Vagina (tissue), 2 donors: ENCODE measurements around the gene TMC1. TPM values are rescaled to one million over a fixed set of nuclear protein-coding genes. Genes with fewer than 3 reads are reported as not detected.
"Not testable (repeated sequence)": the region's sequence is repeated elsewhere in the genome, so short reads cannot be mapped to it uniquely, and the experiment has no call there.

Experiments used
- DNase-seq, 2 donors: peaks; one replicate each; pipeline ENCODE4 v3.0.0-alpha.2; 2017; ENCODE audit errors: extremely low spot score in 2 of 2
- H3K27ac ChIP-seq: fragments of 200-600 bp; sonication (generic); one replicate; pipeline ENCODE4 v1.5.1; 2019
- H3K27me3 ChIP-seq: fragments of 200-600 bp; sonication (generic); one replicate; pipeline ENCODE4 v1.5.1; 2019
- H3K36me3 ChIP-seq, 2 donors: fragments of 200-600 bp; sonication (generic); one replicate each; pipeline ENCODE4 v1.5.1; 2017 to 2019
- H3K4me1 ChIP-seq: fragments of 200-600 bp; sonication (generic); one replicate; pipeline ENCODE4 v1.5.1; 2019
- H3K4me3 ChIP-seq, 2 donors: fragments of 200-600 bp; sonication (generic); 1 replicate in 1 of 2; 2 replicates in 1 of 2; pipeline ENCODE4 v1.5.1; 2016 to 2019
- H3K9me3 ChIP-seq: fragments of 200-600 bp; sonication (generic); one replicate; pipeline ENCODE4 v1.5.1; 2019
- CTCF ChIP-seq, 3 experiments: fragments of 450-650 bp in 2 of 3; fragments of 200-600 bp in 1 of 3; sonication (generic) in 1 of 3; IDR thresholded peaks; one replicate each; pipeline ENCODE4 v1.5.1; 2017 to 2019; ENCODE audit warnings: antibody characterized with exemption in 3 of 3, mild to moderate bottlenecking in 2 of 3, moderate library complexity in 2 of 3
- POLR2A ChIP-seq, 2 donors: fragments of 450-650 bp; IDR thresholded peaks; one replicate each; pipeline ENCODE4 v1.6.1; 2017; ENCODE audit warnings: antibody characterized with exemption in 2 of 2, mild to moderate bottlenecking in 2 of 2, moderate library complexity in 2 of 2
- POLR2AphosphoS5 ChIP-seq, 2 donors: sonication (generic); formaldehyde crosslinking; IDR thresholded peaks; one replicate each; pipeline ENCODE4 v1.9.0; 2017; ENCODE audit warnings: antibody characterized with exemption in 2 of 2, mild to moderate bottlenecking in 2 of 2, low read depth in 1 of 2; ENCODE audit not compliant: insufficient read depth in 1 of 2
- intact Hi-C: fragments of 100-400 bp; cut with DNase I; formaldehyde crosslinking; loops from one replicate; pipeline ENCODE4 v1.15.1; 2023
- total RNA-seq: library from RNA; depleted of rRNA; stranded (reverse); fragments of >200 nt; gene quantifications from one replicate; pipeline ENCODE4 v1.2.3, GENCODE V29; 2016

TMC1 gene
- total RNA-seq, 1 donor from 2014 or later = not detected

GRCh38 chr9:72497447-72498046 is 23.9 kb upstream of the TMC1 start:
- intact Hi-C loops = no loop called here
- TF ChIP-seq POLR2AphosphoS5 (IDR thresholded peaks at IDR 0.05; ENCODE audit: insufficient read depth in 1 of 2, low read depth in 1 of 2) (no peak), CTCF (IDR thresholded peaks at IDR 0.05) (no peak), POLR2A (IDR thresholded peaks at IDR 0.05) (no peak)
- H3K27me3 ChIP-seq = no peaks in the 10 kb centered on the region
- DNase-seq = no peak
- H3K4me1 ChIP-seq = no peaks in the 10 kb centered on the region
- no peaks in the 10 kb centered on the region for H3K9me3 ChIP-seq
- H3K27ac ChIP-seq = no peak overlapping the region
- H3K4me3 ChIP-seq = no peak overlapping the region
- H3K36me3 ChIP-seq = no peaks in the 10 kb centered on the region

DNA sequence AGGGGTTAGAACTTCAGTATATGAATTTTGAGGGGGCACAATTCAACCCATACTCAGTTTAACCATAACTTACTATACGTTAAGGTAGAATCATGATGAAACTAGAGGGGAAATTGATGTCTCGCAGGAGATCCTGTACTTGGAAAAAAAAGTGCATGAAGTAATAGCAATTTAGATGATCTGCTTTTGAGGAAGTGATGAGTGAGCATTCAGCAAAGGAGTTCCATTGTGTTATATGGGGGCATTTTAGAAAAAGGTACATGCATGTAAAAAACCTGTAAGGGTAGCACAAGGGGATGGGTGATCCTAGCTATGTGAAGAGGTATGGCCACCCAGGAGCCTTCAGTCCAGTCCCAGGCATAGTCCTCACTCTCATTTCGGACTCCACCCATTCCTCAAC is 14.8 kb upstream of the TMC1 start:
- Histone ChIP-seq H3K27me3 (no peaks in the 10 kb centered on the region), H3K4me1 (peaks cover 13% of the 10 kb centered on the region), H3K27ac (no peak overlapping the region), H3K9me3 (no peaks in the 10 kb centered on the region), H3K4me3 (no peak overlapping the region), H3K36me3 (no peaks in the 10 kb centered on the region)
- intact Hi-C loops = no loop called here
- TF ChIP-seq POLR2A (IDR thresholded peaks at IDR 0.05) (no peak), POLR2AphosphoS5 (IDR thresholded peaks at IDR 0.05; ENCODE audit: insufficient read depth in 1 of 2, low read depth in 1 of 2) (no peak), CTCF (IDR thresholded peaks at IDR 0.05) (no peak)
- no peak for DNase-seq

- Histone ChIP-seq H3K4me1 (peaks cover 13% of the 10 kb centered on the region), H3K27me3 (no peaks in the 10 kb centered on the region), H3K4me3 (no peak overlapping the region), H3K9me3 (no peaks in the 10 kb centered on the region), H3K36me3 (no peaks in the 10 kb centered on the region), H3K27ac (peak overlapping the region; percentile 29)
- TF ChIP-seq POLR2A (IDR thresholded peaks at IDR 0.05) = no peak
- no peak for TF ChIP-seq POLR2AphosphoS5 (IDR thresholded peaks at IDR 0.05; ENCODE audit: insufficient read depth in 1 of 2, low read depth in 1 of 2)
- TF ChIP-seq CTCF (IDR thresholded peaks at IDR 0.05) = no peak
- intact Hi-C loops = no loop called here
- no peak for DNase-seq
Measured at GRCh38 chr9:72509053-72509452, 12.4 kb upstream of the TMC1 start.

- intact Hi-C loops = no loop called here
- peak overlapping the region; percentile 29 for H3K27ac ChIP-seq
- no peak for TF ChIP-seq POLR2AphosphoS5 (IDR thresholded peaks at IDR 0.05; ENCODE audit: insufficient read depth in 1 of 2, low read depth in 1 of 2)
- no peak for TF ChIP-seq CTCF (IDR thresholded peaks at IDR 0.05)
- no peak for TF ChIP-seq POLR2A (IDR thresholded peaks at IDR 0.05)
Measured at GRCh38 chr9:72509635-72510034, 11.8 kb upstream of the TMC1 start.

GRCh38 chr9:72521011-72521410 is 397 bp upstream of the TMC1 start:
- intact Hi-C loops, H3K36me3 ChIP-seq, DNase-seq, H3K4me3 ChIP-seq, H3K27ac ChIP-seq, H3K4me1 ChIP-seq, H3K9me3 ChIP-seq, H3K27me3 ChIP-seq: not testable (repeated sequence)

More at GRCh38 chr9:72509635-72510034, 11.8 kb upstream of the TMC1 start:
- Histone ChIP-seq H3K4me1 (peaks cover 13% of the 10 kb centered on the region), H3K36me3 (no peaks in the 10 kb centered on the region), H3K4me3 (no peak overlapping the region), H3K9me3 (no peaks in the 10 kb centered on the region), H3K27me3 (no peaks in the 10 kb centered on the region)
- no peak for DNase-seq
